Measurements from ENCODE around the gene COBL.

Gene COBL

GRCh38 chr7:51021906-51022570, 294.6 kb downstream of the COBL start:
- no peak for DNase-seq (ENCODE audit: low spot score)

- no peak for DNase-seq (ENCODE audit: low spot score)
These were observed 295.7 kb downstream of the COBL start for GRCh38 chr7:51020944-51021343.

GRCh38 chr7:51019891-51020870, 296.4 kb downstream of the COBL start:
- DNase-seq (ENCODE audit: low spot score), result no peak

GRCh38 chr7:51019191-51019844, 297.3 kb downstream of the COBL start:
- no peak for DNase-seq (ENCODE audit: low spot score)

- DNase-seq (ENCODE audit: low spot score), result no peak
These were observed 298.8 kb downstream of the COBL start for GRCh38 chr7:51017576-51018535.

GRCh38 chr7:51016546-51016945, 300.1 kb downstream of the COBL start:
- DNase-seq (ENCODE audit: low spot score), result no peak

- no peak for DNase-seq (ENCODE audit: low spot score)
These were observed 301.0 kb downstream of the COBL start for GRCh38 chr7:51015581-51015980.

- no peak for DNase-seq (ENCODE audit: low spot score)
These were observed 301.8 kb downstream of the COBL start for GRCh38 chr7:51014811-51015210.

- DNase-seq (ENCODE audit: low spot score), result no peak
These were observed 302.6 kb downstream of the COBL start for GRCh38 chr7:51013861-51014511.

- no peak for DNase-seq (ENCODE audit: low spot score)
These were observed 303.3 kb downstream of the COBL start for GRCh38 chr7:51013218-51013786.

- DNase-seq (ENCODE audit: low spot score), result no peak
These were observed 303.9 kb downstream of the COBL start for GRCh38 chr7:51012569-51013217.

- no peak for DNase-seq (ENCODE audit: low spot score)
These were observed 304.8 kb downstream of the COBL start for GRCh38 chr7:51011710-51012350.

GRCh38 chr7:51010534-51010933, 306.1 kb downstream of the COBL start:
- no peak for DNase-seq (ENCODE audit: low spot score)

GRCh38 chr7:51009716-51010496, 306.7 kb downstream of the COBL start:
- no peak for DNase-seq (ENCODE audit: low spot score)

- no peak for DNase-seq (ENCODE audit: low spot score)
These were observed 308.8 kb downstream of the COBL start for GRCh38 chr7:51007551-51008505.

GRCh38 chr7:51006483-51007235, 309.9 kb downstream of the COBL start:
- DNase-seq (ENCODE audit: low spot score), result no peak

GRCh38 chr7:51005074-51005473, 311.5 kb downstream of the COBL start:
- no peak for DNase-seq (ENCODE audit: low spot score)

All from hematopoietic multipotent progenitor cell treated with erythropoietin and hydrocortisone succinate and interleukin-3 and kit ligand, for 15 days (in vitro differentiated cells).